OCI-LY1 (cell line): ENCODE data around the gene RBM47.

Source experiments
- EZH2 ChIP-seq: fragments of 200-600 bp; sonication (generic), shearing (Covaris generic); IDR thresholded peaks from 2 replicates; pipeline ENCODE4 v1.8.0; 2017; ENCODE audit warnings: borderline replicate concordance, mixed run types, mild to moderate bottlenecking, antibody characterized with exemption, low read length, moderate library complexity, mixed read lengths
- TF ChIP-seq, protein P1 (sequence below): fragments of 200-600 bp; sonication (generic), shearing (Covaris generic); IDR thresholded peaks from 2 replicates; pipeline ENCODE4 v1.5.1; 2017; ENCODE audit warnings: mild to moderate bottlenecking, antibody characterized with exemption, low read length, moderate library complexity, mixed read lengths

- TF ChIP-seq, protein P1, sequence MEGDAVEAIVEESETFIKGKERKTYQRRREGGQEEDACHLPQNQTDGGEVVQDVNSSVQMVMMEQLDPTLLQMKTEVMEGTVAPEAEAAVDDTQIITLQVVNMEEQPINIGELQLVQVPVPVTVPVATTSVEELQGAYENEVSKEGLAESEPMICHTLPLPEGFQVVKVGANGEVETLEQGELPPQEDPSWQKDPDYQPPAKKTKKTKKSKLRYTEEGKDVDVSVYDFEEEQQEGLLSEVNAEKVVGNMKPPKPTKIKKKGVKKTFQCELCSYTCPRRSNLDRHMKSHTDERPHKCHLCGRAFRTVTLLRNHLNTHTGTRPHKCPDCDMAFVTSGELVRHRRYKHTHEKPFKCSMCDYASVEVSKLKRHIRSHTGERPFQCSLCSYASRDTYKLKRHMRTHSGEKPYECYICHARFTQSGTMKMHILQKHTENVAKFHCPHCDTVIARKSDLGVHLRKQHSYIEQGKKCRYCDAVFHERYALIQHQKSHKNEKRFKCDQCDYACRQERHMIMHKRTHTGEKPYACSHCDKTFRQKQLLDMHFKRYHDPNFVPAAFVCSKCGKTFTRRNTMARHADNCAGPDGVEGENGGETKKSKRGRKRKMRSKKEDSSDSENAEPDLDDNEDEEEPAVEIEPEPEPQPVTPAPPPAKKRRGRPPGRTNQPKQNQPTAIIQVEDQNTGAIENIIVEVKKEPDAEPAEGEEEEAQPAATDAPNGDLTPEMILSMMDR: no peak
- TF ChIP-seq EZH2: no peak
Measured at GRCh38 chr4:40506066-40506465, 123.6 kb downstream of the RBM47 start.
